Heart left ventricle (tissue), 16 donors: ENCODE measurements around the gene RPS3. TPM values are rescaled to one million over a fixed set of nuclear protein-coding genes. Genes with fewer than 3 reads are reported as not detected.

Experiments used
- ATAC-seq, 4 donors: fragments of 200-7000 bp; cut with Tn5 transposase; one replicate each; pipeline ENCODE4 v1.9.1; 2020 to 2022; ENCODE audit warnings: moderate library complexity in 4 of 4, mild to moderate bottlenecking in 3 of 4, moderate number of reproducible peaks in 1 of 4
- DNase-seq, 5 donors: peaks; one replicate each; pipeline ENCODE4 v3.0.0-alpha.2; 2020
- H3K27ac ChIP-seq, 12 donors: fragments of 200-600 bp; sonication (generic) in 4 of 12; one replicate each; pipeline versions ENCODE4 v1.5.0 to v1.8.0; 2016 to 2022; ENCODE audit warnings: mild to moderate bottlenecking in 2 of 12
- H3K27me3 ChIP-seq, 9 donors: fragments of 200-600 bp; sonication (generic) in 2 of 9; one replicate each; pipeline versions ENCODE4 v1.5.1 to v1.8.0; 2016 to 2022; ENCODE audit warnings: mild to moderate bottlenecking in 3 of 9
- H3K36me3 ChIP-seq, 9 donors: fragments of 200-600 bp; sonication (generic) in 2 of 9; one replicate each; pipeline versions ENCODE4 v1.5.0 to v1.8.0; 2018 to 2022; ENCODE audit warnings: mild to moderate bottlenecking in 2 of 9
- H3K4me1 ChIP-seq, 12 donors: fragments of 200-600 bp; sonication (generic) in 4 of 12; one replicate each; pipeline versions ENCODE4 v1.5.0 to v1.8.0; 2016 to 2022; ENCODE audit warnings: mild to moderate bottlenecking in 3 of 12
- H3K4me3 ChIP-seq, 12 donors: fragments of 200-600 bp; sonication (generic) in 4 of 12; one replicate each; pipeline versions ENCODE4 v1.5.0 to v1.8.0; 2017 to 2022; ENCODE audit warnings: mild to moderate bottlenecking in 9 of 12, moderate library complexity in 4 of 12
- H3K9me3 ChIP-seq, 12 donors: fragments of 200-600 bp; sonication (generic) in 4 of 12; one replicate each; pipeline versions ENCODE4 v1.5.0 to v1.8.0; 2016 to 2022; ENCODE audit warnings: mild to moderate bottlenecking in 1 of 12
- POLR2A ChIP-seq, 2 donors: fragments of 450-650 bp; IDR thresholded peaks; one replicate each; pipeline ENCODE4 v1.6.1; 2017; ENCODE audit warnings: antibody characterized with exemption in 2 of 2, mild to moderate bottlenecking in 2 of 2, moderate library complexity in 2 of 2
- WGBS, 4 donors: extraction: QIAGEN DNeasy Blood & Tissue Kit in 2 of 4; methylation state at CpG; one replicate each; pipeline versions ENCODE4 v1.1.5 to v1.1.7; 2013 to 2018; 5-methylcytosine and 5-hydroxymethylcytosine counted together
- intact Hi-C, 10 donors: fragments of 100-400 bp; cut with DNase I; formaldehyde crosslinking; loops; one replicate each; pipeline versions ENCODE4 v1.11.1 to v1.14.2; 2022
- polyA plus RNA-seq, 2 donors: library from polyadenylated mRNA; stranded (reverse); fragments of 200-250 nt; gene quantifications; one replicate each; pipeline ENCODE4 v1.2.3, GENCODE V29; 2013
- total RNA-seq, 9 donors: library from RNA; depleted of rRNA in 2 of 9; stranded (reverse); fragments of >200 nt in 2 of 9; fragmentation: NEBNext Ultra II Directional in 3 of 9; extraction: Animal tissue kit (Norgen Biotek cat#: 25700) in 3 of 9; gene quantifications; one replicate each; pipeline versions ENCODE4 v1.1.0 to v1.2.4, GENCODE V29; 2016 to 2023
- TF ChIP-seq, protein P1 (sequence below), 12 donors: fragments of 200-600 bp; sonication (generic) in 4 of 12; IDR thresholded peaks; one replicate each; pipeline versions ENCODE4 v1.5.0 to v1.8.0; 2018 to 2022; ENCODE audit warnings: antibody characterized with exemption in 12 of 12, mild to moderate bottlenecking in 5 of 12
- donor health status: ischemic (EF 13 %, LVEDD 7.1; RV severe dilation, severe dysfunction).
- donor health status: healthy with polysubstance abuse.
- donor health status: DM: no; HTN: yes; CAD: no.
- donor health status: DM: no; HTN: no; CAD: no.
- donor health status: ischemic (EF 25% LVEDD 6.9; RV normal size, moderate dysfunction).
- donor health status: ischemic (EF 25% LVEDD 5.7; RV mildly dilated, moderate dysfunction).
- donor health status: healthy.
- donor health status: DM: yes; HTN: yes; CAD: no.
- donor health status: ischemic (EF 35%, LVEDD 5.7; RV mildly dilated, moderate dysfunction).
- donor health status: nonischemic (EF 11% LVEDD 7.7; RV severe dilation, severe dysfunction).
- donor health status: DM: yes; HTN: yes; CAD: no.
- donor health status: PGD.
- donor health status: ischemic (EF 29% LVEDD 5.4; RV normal size, mild dysfunction).
- donor health status: nonischemic (EF 23%, LVEDD 6.1; RV moderate dilation, normal function).

The RPS3 gene
- total and polyA plus RNA-seq, 11 donors = 434 to 2,100 (median 990) TPM

DNA sequence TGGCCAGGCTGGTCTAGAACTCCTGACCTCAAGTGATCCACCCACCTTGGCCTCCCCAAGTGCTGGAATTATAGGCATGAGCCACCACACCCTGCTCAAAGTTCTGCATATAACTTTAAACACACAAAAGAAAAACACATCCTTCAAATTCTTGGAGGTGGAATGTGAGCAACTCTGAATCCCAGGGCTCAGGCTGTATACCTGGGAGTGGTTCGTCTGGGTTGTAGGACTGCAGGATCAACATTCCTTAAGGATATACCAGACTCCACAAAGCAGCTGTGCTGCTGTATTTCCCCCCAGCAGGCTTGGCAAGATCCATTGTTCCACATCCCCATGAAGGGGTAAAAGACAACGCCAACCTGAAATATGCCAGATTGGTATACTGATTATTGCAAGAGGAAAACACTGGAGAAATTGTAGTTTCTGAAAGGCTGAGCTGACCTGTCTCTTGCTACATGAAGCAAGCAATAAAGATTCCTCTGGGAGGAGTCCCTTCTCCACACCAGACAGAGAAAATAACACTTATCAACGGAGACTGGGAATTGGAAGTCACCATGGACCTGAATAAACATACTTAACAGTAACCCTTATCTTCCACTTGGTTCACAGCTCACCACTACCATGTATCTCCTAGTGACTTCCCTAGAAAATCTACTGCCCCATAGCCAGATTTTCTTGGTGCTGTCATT lies 12.2 kb upstream of the RPS3 start:
- Histone ChIP-seq H3K27ac (no peak overlapping the region), H3K4me1 (peaks cover 0 to 31% (median 5%) of the 10 kb centered on the region in 12 donors), H3K27me3 (peaks cover 0 to 4% (median 0%) of the 10 kb centered on the region in 9 donors), H3K9me3 (no peaks in the 10 kb centered on the region), H3K4me3 (no peak overlapping the region), H3K36me3 (no peaks in the 10 kb centered on the region)
- TF ChIP-seq, protein P1, sequence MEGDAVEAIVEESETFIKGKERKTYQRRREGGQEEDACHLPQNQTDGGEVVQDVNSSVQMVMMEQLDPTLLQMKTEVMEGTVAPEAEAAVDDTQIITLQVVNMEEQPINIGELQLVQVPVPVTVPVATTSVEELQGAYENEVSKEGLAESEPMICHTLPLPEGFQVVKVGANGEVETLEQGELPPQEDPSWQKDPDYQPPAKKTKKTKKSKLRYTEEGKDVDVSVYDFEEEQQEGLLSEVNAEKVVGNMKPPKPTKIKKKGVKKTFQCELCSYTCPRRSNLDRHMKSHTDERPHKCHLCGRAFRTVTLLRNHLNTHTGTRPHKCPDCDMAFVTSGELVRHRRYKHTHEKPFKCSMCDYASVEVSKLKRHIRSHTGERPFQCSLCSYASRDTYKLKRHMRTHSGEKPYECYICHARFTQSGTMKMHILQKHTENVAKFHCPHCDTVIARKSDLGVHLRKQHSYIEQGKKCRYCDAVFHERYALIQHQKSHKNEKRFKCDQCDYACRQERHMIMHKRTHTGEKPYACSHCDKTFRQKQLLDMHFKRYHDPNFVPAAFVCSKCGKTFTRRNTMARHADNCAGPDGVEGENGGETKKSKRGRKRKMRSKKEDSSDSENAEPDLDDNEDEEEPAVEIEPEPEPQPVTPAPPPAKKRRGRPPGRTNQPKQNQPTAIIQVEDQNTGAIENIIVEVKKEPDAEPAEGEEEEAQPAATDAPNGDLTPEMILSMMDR (IDR thresholded peaks at IDR 0.05) = no peak
- no peak for TF ChIP-seq POLR2A (IDR thresholded peaks at IDR 0.05)
- WGBS, 4 donors = 47 to 71% (median 58%) methylated on average over 3 of the region's 3 CpGs
- DNase-seq = no peak
- ATAC-seq = no peak
- intact Hi-C loops = loop anchor here in 2 of 10 donors (5.0 kb wide), 1 partner anchor 145 kb away; no protein-coding TSS in a partner anchor

DNA sequence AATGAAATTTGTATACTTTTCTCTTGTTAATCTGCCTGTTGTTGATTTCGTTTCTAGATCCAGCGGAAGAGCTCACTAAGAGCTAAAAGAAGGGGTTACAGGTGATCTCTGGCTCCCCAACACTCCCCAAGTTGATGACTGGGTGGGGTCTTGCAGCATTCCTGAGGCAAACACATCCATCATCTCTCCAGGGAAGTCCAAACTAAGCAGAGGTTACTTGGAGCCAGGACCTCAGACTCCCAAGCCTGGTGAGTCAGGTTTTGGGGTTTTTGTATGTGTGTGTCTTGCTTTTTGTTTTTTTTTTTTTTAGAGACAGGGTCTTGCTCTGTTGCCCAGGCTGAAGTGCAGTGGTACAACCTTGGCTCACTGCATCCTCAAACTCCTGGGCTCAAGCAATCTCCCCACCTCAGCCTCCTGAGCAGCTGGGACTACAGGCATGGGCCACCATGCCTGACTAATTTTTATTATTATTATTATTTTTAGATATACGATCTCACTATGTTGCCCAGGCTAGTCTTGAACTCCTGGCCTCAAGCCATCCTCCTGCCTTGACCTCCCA lies 11.5 kb upstream of the RPS3 start:
- peaks cover 0 to 4% (median 0%) of the 10 kb centered on the region in 9 donors for H3K27me3 ChIP-seq
- H3K4me3 ChIP-seq = no peak overlapping the region
- no peak for DNase-seq
- no peaks in the 10 kb centered on the region for H3K9me3 ChIP-seq
- H3K36me3 ChIP-seq = no peaks in the 10 kb centered on the region
- no peak for ATAC-seq
- TF ChIP-seq POLR2A (IDR thresholded peaks at IDR 0.05) = no peak
- TF ChIP-seq, protein P1 (IDR thresholded peaks at IDR 0.05) = no peak
- H3K4me1 ChIP-seq = peaks cover 0 to 31% (median 5%) of the 10 kb centered on the region in 12 donors
- WGBS, 4 donors = 74 to 83% (median 76%) methylated on average over 3 of the region's 3 CpGs
- no peak overlapping the region for H3K27ac ChIP-seq
- intact Hi-C loops = loop anchor here in 7 of 10 donors (1.0 to 5.0 kb wide), 4 partner anchors 59 to 145 kb away; no protein-coding TSS in a partner anchor

DNA sequence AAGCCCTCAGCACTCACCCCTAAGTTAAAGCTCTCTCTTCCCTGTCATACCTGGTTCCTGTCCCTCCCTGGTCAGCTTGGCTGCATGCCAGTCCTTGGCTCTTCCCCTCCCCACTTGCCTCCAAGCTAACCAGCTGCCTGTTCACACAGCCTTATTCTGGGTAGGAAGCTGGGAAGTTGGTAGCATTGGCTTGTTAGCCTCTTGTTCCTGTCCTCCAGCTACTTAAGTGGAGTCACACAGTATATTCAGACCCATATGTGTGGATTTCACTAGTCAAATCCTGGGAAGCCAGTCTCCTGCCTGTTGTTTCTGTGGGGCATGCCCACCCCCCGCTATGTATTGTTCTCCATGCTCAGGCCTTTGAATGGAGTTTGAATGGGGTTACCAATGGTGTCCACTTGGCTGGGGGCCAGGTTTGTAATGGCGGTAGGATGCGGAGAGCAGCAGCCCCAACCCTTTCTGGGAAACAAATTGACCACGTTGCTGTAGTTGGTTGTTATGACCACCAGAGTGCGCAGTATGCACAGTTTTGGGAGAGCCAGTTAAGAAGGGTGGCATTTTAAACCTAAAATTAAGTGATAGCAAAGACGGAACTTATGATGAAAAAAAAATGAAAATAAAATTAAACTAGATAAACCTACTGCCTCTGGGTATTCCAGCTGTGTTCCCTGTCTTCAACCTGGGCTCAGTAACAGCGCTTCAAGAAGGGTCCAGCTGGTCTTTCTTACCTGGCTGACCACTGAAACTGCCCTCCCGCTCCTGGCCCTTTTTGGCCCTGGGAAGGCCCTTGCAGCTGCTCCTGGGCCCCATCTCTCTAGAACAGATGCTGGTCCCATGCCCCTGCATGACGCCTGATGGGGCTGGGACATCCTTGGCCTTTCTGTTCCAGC lies 10.7 kb upstream of the RPS3 start:
- H3K27ac ChIP-seq = no peak overlapping the region
- ATAC-seq = peak; percentile 35 to 76 (median 72)

More for the DNA sequence above, 10.7 kb upstream of the RPS3 start:
- peaks cover 0 to 23% (median 5%) of the 10 kb centered on the region in 12 donors for H3K4me1 ChIP-seq
- H3K9me3 ChIP-seq = no peaks in the 10 kb centered on the region
- no peak for TF ChIP-seq POLR2A (IDR thresholded peaks at IDR 0.05)
- TF ChIP-seq, protein P1 (IDR thresholded peaks at IDR 0.05) = peak; percentile 75 to 88 (median 80)
- intact Hi-C loops = loop anchor here in 7 of 10 donors (1.0 to 5.0 kb wide), 4 partner anchors 60 to 144 kb away; no protein-coding TSS in a partner anchor
- peak; percentile 54 to 77 (median 68) for DNase-seq
- H3K27me3 ChIP-seq = peaks cover 0 to 4% (median 0%) of the 10 kb centered on the region in 9 donors
- H3K36me3 ChIP-seq = no peaks in the 10 kb centered on the region
- WGBS, 4 donors = 21 to 28% (median 27%) methylated on average over 9 of the region's 9 CpGs
- H3K4me3 ChIP-seq = no peak overlapping the region
